GM04503 (cell line): ENCODE results near the gene TOLLIP.
"Not testable (repeated sequence)": the region's sequence is repeated elsewhere in the genome, so short reads cannot be mapped to it uniquely, and the experiment has no call there.

Experiments
- DNase-seq: peaks from one replicate; pipeline ENCODE4 v3.0.0-alpha.2; 2012; ENCODE audit warnings: low read depth

The TOLLIP gene

DNA sequence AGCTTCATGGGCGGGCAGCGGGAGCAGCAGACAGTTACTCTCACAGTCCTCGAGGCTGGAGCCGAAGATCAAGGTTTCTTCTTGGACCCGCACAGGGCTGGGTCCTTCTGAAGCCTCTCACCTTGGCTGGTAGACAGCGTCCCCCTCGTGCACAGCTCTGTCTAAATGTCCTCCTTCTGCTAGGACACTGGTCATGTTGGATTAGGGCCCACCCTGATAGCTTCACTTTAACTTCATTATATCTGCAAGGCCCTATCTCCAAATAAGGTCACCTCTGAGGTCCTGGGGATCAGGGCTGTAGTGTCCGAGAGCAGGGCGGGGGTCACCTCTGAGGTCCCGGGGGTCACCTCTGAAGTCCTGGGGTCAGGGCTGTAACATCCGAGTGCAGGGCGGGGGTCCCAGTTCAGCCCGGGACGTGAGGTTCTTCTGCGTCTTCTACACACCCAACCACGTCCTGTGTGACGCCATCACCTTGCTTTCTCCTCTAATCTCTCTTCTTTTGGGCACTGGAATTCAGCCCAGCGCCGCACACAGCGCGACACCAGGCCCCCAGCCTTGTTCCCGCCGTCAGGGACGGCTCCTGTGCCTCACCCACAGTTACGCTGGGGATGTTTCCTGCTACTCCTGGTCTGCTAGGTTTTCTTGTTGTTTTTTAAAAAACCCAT lies 34.1 kb upstream of the TOLLIP start:
- no peak for DNase-seq

DNA sequence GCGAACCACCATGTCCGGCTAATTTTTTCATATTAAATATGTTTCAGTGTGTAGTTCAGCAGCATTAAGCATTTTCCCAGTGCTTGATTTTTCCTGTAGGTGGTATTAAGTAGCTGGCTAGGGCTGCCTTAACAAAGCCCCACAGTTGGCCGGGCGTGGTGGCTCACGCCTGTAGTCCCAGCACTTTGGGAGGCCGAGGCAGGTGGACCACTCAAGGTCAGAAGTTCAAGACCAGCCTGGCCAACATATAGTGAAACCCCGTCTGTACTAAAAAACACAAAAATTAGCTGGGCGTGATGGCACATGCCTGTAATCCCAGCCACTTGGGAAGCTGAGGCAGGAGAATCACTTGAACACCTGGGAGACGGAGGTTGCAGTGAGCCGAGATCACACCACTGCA lies 33.5 kb upstream of the TOLLIP start:
- no peak for DNase-seq

DNA sequence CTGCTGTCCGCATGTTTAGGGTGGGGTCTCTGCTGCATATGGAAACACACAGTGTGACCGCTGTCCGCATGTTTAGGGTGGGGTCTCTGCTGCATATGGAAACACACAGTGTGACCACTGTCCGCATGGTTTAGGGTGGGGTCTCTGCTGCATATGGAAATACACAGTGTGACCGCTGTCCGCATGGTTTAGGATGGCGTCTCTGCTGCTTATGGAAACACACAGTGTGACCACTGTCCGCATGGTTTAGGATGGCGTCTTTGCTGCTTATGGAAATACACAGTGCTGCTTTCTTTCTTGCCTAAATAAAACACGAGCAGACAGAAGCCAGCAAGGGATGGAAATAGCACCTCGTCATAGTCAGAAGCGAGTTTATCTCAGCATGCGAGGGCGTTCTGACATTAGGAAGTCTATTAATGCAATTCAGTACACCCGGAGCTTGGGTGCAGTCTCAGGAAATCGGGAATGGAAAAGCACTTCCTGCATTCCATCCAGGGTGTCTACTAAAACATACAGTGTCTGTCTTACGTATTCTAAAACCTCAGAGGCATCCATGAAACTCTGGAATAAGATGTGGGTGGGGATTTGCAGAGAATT lies 32.6 kb upstream of the TOLLIP start:
- DNase-seq: peak; percentile 7

DNA sequence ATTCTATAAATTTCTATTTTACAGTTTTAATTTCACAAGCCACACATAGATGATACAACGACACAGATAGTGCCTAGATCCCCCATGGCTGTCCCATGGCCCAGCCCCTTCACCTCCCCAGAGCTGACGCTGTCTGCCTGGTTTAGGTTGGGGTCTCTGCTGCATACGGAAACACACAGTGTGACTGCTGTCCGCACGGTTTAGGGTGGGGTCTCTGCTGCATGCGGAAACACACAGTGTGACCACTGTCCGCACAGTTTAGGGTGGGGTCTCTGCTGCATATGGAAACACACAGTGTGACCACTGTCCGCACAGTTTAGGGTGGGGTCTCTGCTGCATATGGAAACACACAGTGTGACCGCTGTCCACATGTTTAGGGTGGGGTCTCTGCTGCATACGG lies 31.8 kb upstream of the TOLLIP start:
- DNase-seq: not testable (repeated sequence)

DNA sequence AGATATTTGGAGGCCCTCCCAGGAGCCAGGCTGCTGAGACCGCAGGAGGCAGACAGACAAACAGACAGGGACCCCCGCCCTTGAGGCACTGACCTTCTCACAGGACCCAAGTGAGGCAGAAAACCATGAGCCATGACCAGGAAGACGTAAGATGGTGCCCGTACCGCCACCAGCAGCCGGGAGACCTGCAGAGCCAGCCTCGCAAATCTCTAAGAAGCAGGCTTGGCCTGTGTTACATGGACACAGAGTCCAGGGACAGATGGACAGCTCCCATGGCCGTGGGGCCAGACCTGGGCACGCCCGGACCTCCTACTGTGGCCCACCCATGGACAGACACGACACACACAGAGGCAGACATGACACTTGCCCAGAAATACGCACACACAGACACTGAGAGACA lies 30.7 kb upstream of the TOLLIP start:
- DNase-seq: no peak

DNA sequence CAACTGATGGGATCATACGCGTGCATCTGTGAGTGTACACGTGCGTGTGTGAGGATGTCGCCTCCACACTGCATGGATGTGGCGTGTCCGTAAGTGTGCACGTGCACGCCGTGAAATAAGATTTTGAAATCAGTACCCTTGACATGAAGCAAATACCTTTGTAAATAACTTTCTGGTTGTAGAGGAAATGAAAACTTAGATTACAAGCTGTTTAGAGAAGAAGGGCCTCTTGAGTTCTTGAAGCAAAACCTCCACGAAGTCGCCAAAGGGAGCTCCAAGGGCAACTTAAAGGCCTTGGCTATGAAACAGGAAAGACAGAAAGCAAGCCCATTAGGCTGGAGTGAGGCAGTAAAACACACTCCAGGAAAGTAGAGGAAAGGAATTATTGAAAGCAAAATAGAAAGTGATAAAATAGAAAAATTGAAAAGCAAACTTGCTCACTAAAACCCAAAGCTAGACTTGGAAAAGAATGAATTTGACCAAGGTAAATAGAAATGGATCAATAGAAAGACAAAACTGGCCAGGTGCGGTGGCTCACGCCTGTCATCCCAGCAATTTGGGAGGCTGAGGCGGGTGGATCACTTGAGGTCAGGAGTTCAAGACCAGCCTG lies 29.7 kb upstream of the TOLLIP start:
- no peak for DNase-seq

DNA sequence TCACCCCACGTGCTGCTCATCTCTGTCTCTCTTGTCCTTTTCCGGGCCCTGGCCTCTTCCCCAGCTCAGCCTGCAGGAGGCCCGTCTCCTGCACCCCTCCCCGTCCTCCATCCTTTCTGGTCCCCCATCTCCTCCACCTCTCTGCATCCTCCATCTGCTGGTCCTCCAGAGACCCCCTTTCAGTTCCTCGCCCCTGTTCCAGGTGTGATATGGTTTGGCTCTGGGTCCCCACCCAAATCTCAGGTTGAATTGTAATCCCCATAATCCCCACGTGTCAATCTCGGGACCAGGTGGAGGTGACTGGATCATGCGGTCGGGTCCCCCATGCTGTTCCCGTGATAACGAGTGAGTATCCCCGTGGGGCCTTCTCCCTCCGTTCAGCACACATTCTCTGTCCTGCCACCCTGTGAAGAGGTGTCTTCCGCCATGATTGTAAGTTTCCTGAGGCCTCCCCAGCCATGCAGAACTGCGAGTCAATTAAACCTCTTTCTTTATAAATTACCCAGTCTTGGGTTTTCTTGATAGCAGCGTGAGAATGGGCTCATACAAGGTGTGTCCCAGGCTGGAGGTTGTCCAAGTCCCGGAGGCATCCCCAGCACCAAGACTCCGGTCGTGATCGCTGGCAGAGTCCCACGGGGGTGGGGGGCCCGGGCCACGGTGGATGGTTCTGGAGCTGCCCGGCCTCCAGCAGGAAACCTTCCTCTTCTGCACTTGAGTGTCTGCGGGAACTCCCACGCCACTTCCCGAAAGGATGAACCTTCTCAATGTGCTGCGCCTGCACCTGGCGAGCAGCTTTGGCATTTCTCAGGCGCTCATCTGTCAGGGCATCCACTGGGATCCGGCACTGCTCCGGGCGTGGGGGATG lies 29.0 kb upstream of the TOLLIP start:
- no peak for DNase-seq

DNA sequence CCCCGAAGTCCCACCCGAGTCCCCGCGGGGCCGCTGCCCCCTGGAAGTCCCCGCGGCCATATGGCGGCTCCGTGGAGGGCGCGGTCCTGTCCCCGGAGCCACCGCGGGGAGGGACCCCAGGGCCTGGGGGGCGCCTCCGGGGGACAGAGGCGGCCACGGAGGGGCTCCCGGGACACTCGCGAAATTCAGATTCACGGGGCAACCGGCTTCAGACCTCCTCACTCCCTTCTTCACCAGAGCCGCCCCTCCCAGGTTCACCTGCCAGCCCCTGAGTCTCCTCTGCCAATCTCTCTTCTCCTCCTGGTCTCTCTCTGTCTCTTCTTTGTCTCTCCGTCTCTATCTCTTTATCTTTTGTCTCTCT lies 28.2 kb upstream of the TOLLIP start:
- no peak for DNase-seq

DNA sequence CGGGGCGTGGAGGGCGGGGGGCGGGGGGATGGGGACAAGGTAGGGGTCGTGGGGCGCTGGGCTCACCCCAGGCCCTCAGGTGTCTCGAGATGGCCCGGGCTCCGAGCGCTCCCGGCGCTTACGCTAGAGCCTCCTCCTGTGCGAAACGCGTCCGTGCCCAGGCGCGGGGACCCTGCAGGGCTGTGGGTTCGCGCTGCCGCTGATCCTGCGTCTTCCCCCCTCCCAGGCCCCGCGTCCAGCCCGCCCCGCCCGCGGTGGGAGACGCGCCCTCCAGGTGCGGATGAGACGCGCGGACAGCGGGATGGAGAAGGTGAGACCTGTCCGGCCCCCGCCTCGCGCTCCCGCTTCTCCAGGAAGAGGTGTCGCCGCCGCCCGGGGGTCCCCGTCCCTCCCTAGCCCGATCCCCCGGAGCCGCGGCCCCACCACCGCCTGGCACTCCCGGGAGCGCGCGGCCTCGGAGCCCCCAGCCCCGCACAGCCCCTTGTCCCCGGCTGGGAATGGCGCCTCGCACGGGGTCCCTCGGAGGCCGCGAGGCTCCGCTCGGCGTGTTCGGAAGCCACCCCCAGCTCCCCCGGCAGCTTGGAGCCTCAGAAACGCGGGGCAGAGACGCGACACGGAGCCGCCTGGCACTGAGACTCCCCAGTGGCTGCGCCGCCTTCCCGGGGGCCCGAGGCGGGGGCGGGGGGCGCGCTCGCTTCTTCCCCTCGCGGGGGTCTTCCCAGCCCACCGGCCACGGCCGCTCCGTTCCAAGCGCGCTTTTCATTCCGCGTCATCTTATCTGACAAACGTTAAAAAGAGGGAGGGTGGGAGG lies 27.6 kb upstream of the TOLLIP start:
- no peak for DNase-seq

DNA sequence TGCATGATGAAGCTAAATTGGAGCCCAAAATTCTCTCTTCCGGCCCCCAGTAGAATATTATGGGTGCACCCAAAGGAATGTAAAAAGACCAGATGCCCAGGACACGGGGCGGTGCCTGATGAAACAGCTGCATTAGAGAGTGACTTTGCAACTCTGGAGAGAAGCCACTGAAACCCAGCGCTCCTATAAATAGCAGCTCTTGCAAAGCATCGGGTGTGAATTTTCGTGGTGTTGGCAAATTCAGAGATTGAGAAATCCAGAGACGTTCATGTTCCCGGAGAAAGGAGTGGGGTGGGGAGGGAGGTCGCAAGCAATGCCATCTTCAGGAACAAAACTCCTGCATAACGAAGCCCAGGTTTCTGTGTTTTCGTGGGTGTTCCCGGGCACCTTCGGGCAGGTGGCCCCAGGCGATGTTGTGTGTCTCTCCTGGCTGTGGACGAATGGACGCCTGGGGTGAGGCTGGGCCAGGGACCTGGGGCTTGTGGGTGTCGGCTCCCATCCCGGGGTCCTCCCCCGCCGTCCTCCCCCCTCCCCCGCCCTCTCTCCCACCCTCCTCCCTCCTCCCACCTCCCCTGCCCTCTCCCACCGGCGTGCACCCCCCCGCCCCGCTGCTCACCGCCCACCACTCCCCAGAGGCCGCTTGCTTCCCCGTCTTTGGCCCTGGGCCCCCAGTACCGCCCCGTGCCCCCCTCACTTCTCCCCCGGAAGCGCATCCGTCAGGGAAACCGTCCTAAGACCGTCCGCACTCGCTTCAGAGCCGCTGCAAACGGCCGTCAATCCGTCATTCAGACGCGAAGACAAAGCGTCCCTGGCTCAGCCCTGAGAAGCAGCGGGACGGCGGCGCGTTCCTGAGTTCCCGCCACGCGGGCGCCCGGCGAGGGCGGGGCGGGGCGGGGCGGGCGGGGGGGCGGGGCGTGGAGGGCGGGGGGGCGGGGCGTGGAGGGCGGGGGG lies 26.7 kb upstream of the TOLLIP start:
- DNase-seq: peak; percentile 71

DNA sequence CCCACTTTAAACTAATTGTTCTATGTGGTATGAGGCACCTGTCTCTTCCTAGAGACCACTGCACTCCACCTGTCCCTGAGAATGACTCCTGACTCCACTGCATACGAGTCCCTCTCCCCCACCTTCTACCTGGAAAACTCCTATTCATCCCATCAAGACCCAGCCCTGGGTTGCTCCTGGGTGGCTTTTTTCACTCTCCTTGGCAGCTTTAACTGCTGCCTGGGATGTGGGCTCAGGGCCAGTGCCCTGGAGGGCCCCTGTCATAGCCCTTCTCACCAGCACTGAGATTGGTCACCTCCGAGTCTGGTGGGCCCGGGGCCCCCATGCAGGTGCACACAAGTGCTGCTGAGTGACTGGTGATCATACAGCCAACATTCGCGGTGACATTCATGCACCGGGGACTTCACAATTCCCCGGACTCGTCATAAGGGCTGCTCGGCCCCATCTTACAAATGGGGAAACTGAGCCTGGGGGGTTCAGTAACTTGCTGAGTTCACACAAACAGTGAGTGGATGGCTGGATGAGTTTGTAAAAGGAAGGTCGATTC lies 25.9 kb upstream of the TOLLIP start:
- no peak for DNase-seq

DNA sequence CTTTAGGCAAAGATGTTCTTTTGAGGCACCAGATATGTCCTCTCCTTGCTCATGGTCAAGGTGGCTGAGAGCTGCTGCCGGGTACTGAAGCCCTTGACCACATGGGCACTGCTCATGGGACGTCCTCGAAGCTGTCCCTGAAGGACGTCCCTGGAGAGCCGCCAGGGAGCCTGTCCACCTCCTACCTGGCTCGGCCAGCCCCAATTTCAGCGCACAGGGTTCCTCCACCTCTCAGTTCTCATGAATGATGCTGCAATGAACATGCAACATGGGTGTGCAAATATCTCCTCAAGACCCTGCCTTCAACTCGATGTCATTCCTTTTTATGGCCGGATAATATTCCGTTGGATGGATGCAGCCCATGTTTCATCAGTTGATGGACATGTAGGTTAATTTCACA lies 24.4 kb upstream of the TOLLIP start:
- no peak for DNase-seq

DNA sequence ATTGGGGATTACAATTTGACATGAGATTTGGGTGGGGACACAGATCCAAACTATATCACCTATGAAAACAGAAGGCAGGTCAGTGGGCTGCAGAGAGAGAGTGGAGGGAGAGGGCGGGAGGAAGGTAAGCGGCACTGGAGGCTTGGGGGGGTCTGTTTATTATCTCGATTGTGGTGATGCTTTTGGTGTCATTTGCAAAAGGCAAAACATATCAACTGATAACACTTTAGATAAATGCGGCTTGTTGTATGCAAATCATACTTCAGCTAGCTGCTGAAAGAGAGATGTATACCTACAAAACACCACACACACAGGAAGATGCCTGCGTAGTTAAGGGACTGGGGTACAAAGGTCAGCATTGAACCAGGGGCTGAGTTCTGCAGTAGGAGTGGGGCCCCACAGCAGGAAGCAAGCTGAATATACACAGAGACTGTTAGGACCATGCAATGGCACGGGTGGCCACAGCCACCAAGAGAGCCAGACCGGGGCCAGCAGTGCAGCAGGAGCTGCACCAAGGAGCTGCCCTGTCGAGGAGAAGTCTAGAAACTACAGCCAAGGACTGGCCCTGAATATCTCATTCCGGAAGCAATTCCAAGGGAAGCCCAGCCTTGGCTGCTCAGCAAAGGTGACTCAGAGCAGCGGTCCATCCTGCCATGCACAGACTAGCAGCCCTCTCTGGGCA lies 23.8 kb upstream of the TOLLIP start:
- DNase-seq: no peak

DNA sequence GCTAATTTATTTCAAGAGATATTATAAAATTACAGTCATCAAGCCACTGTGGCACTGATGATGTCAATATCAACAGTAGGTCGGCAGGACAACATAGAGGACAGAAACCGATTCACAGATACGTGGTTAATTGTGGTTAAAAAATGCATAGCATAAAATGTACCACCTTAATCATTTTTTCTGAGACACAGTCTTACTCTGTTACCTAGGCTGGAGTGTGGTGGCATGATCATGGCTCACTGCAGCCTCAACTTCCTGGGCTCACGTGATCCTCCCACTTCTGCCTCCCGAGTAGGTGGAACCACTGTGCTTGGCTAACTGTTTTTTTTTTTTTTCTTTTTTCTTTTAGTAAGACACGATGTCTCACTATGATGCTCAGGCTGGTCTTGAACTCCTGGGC lies 21.0 kb upstream of the TOLLIP start:
- DNase-seq: no peak

DNA sequence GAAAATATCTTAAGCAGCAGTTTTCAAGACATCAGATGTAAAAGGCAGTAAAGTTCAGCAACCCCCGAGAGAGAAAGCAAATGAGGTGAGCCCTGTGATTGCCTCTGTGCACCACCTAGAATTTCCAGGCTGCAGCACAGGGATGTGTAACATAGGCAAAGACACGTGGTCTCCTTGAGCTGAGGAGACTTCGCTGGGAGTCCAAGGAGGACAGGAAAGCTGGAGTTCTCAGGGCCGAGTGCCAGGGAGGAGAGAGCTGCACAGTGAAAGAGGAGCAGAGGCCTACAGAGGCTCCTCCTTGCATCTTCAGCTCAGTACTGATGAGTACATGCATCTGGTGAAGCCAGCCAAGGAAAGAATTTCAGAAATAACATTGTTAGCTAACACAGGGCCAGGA lies 17.6 kb upstream of the TOLLIP start:
- DNase-seq: no peak

DNA sequence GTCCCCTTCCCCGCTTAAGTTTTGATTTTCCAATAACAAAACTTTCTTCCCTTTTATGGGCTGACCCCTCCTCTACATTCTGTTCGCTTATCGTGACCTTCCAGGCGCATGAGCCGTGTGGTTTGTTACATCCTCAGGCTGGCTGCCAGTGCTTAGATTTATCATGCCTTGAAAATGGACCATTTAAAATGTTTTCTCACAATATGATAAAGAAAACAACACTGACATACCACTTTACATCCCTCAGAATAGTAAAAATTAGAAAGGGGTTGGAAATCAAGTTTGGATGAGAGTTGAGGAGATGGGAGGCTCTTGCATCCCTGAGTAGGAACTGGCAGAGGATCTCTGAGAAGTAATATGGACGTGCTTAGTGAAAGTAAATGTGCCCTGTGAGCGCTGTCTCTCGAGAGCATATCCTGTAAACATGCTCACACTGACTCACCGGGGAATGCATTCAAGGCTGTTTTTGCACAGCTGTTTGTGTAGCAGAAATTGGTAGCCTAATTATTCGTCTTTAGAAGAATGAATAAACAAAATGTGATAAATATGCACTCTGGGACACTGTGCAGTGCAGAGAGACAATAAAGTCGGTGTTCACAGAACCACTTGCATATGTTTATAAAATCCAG lies 17.1 kb upstream of the TOLLIP start:
- DNase-seq: no peak

DNA sequence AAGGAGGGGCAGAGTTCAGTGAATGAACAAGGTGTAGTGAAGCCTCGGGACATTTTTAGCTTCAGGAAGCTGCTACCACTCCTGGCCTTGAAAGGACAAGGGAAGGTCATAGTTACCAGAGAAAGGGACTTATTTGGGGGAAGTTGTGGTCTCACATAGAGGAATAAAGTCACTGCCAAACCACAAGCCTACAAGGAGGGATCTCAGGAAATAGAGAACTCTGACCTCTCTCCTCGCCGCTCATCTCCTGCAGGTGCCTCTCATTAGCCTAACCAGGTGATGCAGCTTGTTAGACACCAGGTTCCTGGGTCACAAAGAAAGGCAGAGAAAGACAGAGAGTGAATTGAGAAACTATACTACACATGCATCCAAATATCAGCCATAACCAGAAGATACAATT lies 14.3 kb upstream of the TOLLIP start:
- no peak for DNase-seq

DNA sequence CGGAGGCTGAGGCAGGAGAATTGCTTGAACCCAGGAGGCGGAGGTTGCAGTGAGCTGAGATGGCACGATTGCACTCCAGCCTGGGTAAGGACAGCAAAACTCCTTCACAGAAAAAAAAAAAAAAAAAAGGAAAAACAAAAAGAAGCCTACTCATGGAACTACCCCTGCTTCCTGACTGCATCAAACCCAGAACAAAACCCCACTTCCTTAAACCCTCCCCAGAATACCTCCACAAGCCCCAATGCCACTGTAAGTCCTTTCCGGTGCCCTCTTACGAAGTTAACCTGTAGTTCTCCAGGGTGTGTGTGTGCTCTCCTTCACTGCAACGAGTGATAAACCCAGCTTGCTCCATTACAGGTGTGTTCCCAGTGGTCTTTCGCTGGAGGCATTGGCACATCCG lies 8.6 kb upstream of the TOLLIP start:
- no peak for DNase-seq

DNA sequence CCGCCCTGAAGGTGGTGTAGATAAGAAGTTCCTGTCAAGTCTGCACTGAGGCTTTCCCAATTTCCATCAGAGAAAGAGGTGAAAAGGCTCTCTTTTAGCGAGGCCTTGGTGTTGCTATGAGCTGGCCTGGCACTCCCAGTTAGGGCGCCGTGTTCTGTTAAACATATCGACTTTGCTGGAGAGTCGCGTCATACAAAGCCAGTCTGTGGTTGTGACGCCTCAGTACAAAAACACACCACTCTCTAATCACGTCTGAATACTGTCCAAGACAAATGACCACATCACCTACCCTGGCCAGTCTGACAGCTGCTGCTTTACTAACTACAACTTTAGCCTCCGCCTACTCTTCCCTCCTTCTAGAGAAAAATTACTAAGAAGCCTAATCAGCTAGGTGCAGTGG lies 8.0 kb upstream of the TOLLIP start:
- no peak for DNase-seq
